SK-N-SH treated with all-trans-retinoic acid at 6 μM for 48 hours (cell line): ENCODE data around the gene B3GAT1.

Experiments used
- ATAC-seq: fragments of 200-7000 bp; cut with Tn5 transposase; 3 replicates; pipeline ENCODE4 v1.9.1; 2020; ENCODE audit warnings: mild to moderate bottlenecking, moderate library complexity
- ARNTL ChIP-seq: fragments of 450-650 bp; formaldehyde crosslinking; IDR thresholded peaks from 2 replicates; pipeline ENCODE4 v1.5.0; 2020; ENCODE audit warnings: low read depth, mild to moderate bottlenecking, moderate library complexity, borderline replicate concordance
- BACH2 ChIP-seq: fragments of 250-450 bp; sonication (Bioruptor Pico); IDR thresholded peaks from 2 replicates; pipeline ENCODE4 v1.9.0; 2021; ENCODE audit warnings: mild to moderate bottlenecking, borderline replicate concordance
- CREB5 ChIP-seq: fragments of 250-450 bp; sonication (Bioruptor Pico); IDR thresholded peaks from 2 replicates; pipeline ENCODE4 v1.5.1; 2020; ENCODE audit warnings: low read depth, mild to moderate bottlenecking, moderate library complexity
- CSRNP3 ChIP-seq: fragments of 250-450 bp; sonication (Bioruptor Pico); IDR thresholded peaks from 2 replicates; pipeline ENCODE4 v1.5.1; 2021; ENCODE audit warnings: mild to moderate bottlenecking, moderate library complexity
- ESRRG ChIP-seq: fragments of 250-450 bp; sonication (Bioruptor Pico); IDR thresholded peaks from 2 replicates; pipeline ENCODE4 v1.6.1; 2021; ENCODE audit warnings: mild to moderate bottlenecking
- GLIS3 ChIP-seq: fragments of 250-450 bp; sonication (Bioruptor Pico); IDR thresholded peaks from 2 replicates; pipeline ENCODE4 v1.5.0; 2020; ENCODE audit warnings: mild to moderate bottlenecking, moderate library complexity
- ISL1 ChIP-seq: fragments of 250-450 bp; sonication (Bioruptor Pico); IDR thresholded peaks from 2 replicates; pipeline ENCODE4 v2.1.2; 2022; ENCODE audit warnings: mild to moderate bottlenecking, moderate library complexity
- PATZ1 ChIP-seq: fragments of 250-450 bp; sonication (Bioruptor Pico); IDR thresholded peaks from 2 replicates; pipeline ENCODE4 v1.8.0; 2020; ENCODE audit warnings: mild to moderate bottlenecking, moderate library complexity, borderline replicate concordance
- POU6F1 ChIP-seq: fragments of 250-450 bp; sonication (Bioruptor Pico); IDR thresholded peaks from 2 replicates; pipeline ENCODE4 v1.8.0; 2021; ENCODE audit warnings: low read depth, mild to moderate bottlenecking, moderate library complexity, borderline replicate concordance
- RARB ChIP-seq: fragments of 250-450 bp; sonication (Bioruptor Pico); IDR thresholded peaks from 2 replicates; pipeline ENCODE4 v1.8.0; 2021; ENCODE audit warnings: mild to moderate bottlenecking, moderate library complexity
- SNAI2 ChIP-seq: fragments of 250-450 bp; sonication (Bioruptor Pico); IDR thresholded peaks from 2 replicates; pipeline ENCODE4 v1.5.0; 2020; ENCODE audit warnings: mild to moderate bottlenecking, moderate library complexity
- TCF4 ChIP-seq: fragments of 250-450 bp; sonication (Bioruptor Pico); IDR thresholded peaks from 2 replicates; pipeline ENCODE4 v1.8.0; 2021; ENCODE audit warnings: mild to moderate bottlenecking, moderate library complexity, borderline replicate concordance
- TOX ChIP-seq: fragments of 250-450 bp; sonication (Bioruptor Pico); IDR thresholded peaks from 2 replicates; pipeline ENCODE4 v1.8.0; 2021; ENCODE audit warnings: mild to moderate bottlenecking, moderate library complexity, borderline replicate concordance
- ZC3H10 ChIP-seq: fragments of 250-450 bp; sonication (Bioruptor Pico); IDR thresholded peaks from 2 replicates; pipeline ENCODE4 v1.5.1; 2021; ENCODE audit warnings: mild to moderate bottlenecking, moderate library complexity
- ZFP3 ChIP-seq: fragments of 250-450 bp; sonication (Bioruptor Pico); IDR thresholded peaks from 2 replicates; pipeline ENCODE4 v1.5.0; 2020; ENCODE audit warnings: mild to moderate bottlenecking, moderate library complexity
- ZFP30 ChIP-seq: fragments of 450-650 bp; formaldehyde crosslinking; IDR thresholded peaks from 2 replicates; pipeline ENCODE4 v1.5.0; 2022; ENCODE audit warnings: mild to moderate bottlenecking, moderate library complexity
- ZNF8 ChIP-seq: fragments of 450-650 bp; formaldehyde crosslinking; IDR thresholded peaks from 2 replicates; pipeline ENCODE4 v1.5.0; 2020; ENCODE audit warnings: mild to moderate bottlenecking, moderate library complexity

The B3GAT1 gene

GRCh38 chr11:134376150-134376921 is 35.7 kb downstream of the B3GAT1 start:
- no peak for TF ChIP-seq SNAI2
- TF ChIP-seq TOX, result no peak
- ATAC-seq, result no peak

GRCh38 chr11:134374891-134375550 is 37.0 kb downstream of the B3GAT1 start:
- ATAC-seq, result no peak
- TF ChIP-seq GLIS3 (CRISPR knock-in tag) (no peak), ISL1 (CRISPR knock-in tag) (no peak), BACH2 (CRISPR knock-in tag) (no peak), ZFP3 (CRISPR knock-in tag) (no peak), TCF4 (CRISPR knock-in tag) (no peak), ZNF8 (no peak), SNAI2 (no peak), ZFP30 (CRISPR knock-in tag) (no peak), POU6F1 (CRISPR knock-in tag) (no peak), CSRNP3 (no peak), PATZ1 (CRISPR knock-in tag) (no peak)

GRCh38 chr11:134374171-134374570 is 37.9 kb downstream of the B3GAT1 start:
- TF ChIP-seq ZC3H10, result no peak
- no peak for TF ChIP-seq POU6F1 (CRISPR knock-in tag)
- TF ChIP-seq ARNTL, result no peak
- ATAC-seq, result no peak

GRCh38 chr11:134373591-134374052 is 38.4 kb downstream of the B3GAT1 start:
- no peak for TF ChIP-seq ISL1 (CRISPR knock-in tag)
- TF ChIP-seq RARB (CRISPR knock-in tag), result no peak
- ATAC-seq, result no peak

- TF ChIP-seq CREB5 (CRISPR knock-in tag), result no peak
- no peak for TF ChIP-seq BACH2 (CRISPR knock-in tag)
- no peak for TF ChIP-seq POU6F1 (CRISPR knock-in tag)
- no peak for TF ChIP-seq TCF4 (CRISPR knock-in tag)
- TF ChIP-seq ISL1 (CRISPR knock-in tag), result no peak
- no peak for TF ChIP-seq ESRRG (CRISPR knock-in tag)
- no peak for ATAC-seq
Measured at GRCh38 chr11:134372961-134373360, 39.1 kb downstream of the B3GAT1 start.
